Fibroblast of skin of left quadriceps (primary cell): ENCODE measurements around the gene UBE2V1.

Source experiments
- DNase-seq, 2 experiments: peaks; one replicate each; pipeline ENCODE4 v3.0.0-alpha.2; 2013; ENCODE audit warnings: low read depth in 2 of 2

Gene UBE2V1

GRCh38 chr20:50062006-50062838 lies 50.7 kb downstream of the UBE2V1 start:
- no peak for DNase-seq

GRCh38 chr20:50061151-50062005 lies 51.6 kb downstream of the UBE2V1 start:
- DNase-seq: no peak

- DNase-seq: no peak
Observed at GRCh38 chr20:50058662-50059402, 54.1 kb downstream of the UBE2V1 start.

- no peak for DNase-seq
Observed at GRCh38 chr20:50057714-50058053, 55.3 kb downstream of the UBE2V1 start.

GRCh38 chr20:50056951-50057713 lies 55.8 kb downstream of the UBE2V1 start:
- no peak for DNase-seq

DNA sequence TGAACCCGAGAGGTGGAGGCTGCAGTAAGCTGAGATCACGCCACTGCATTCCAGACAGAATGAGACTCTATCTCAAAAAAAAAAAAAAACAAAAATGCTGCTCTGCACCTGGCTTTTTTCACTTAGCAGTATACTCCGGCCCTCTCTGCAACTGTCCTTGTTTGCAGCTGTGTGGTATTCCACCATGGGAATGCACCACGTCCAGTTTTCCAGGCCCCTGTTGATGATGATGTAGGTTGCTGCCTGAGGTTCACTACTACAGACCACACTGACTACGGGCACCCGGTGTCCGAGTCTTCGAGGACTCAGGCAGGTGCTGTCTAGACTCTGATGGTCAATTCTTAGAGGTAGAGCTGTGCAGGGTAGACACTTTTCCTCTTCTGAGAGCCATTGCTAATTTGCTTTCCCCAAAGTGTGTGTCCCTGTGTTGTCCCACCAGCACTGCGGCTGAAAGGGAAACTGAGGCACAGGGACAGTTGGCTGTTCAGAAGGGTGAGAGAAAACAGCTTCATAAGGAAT lies 56.5 kb downstream of the UBE2V1 start:
- no peak for DNase-seq

DNA sequence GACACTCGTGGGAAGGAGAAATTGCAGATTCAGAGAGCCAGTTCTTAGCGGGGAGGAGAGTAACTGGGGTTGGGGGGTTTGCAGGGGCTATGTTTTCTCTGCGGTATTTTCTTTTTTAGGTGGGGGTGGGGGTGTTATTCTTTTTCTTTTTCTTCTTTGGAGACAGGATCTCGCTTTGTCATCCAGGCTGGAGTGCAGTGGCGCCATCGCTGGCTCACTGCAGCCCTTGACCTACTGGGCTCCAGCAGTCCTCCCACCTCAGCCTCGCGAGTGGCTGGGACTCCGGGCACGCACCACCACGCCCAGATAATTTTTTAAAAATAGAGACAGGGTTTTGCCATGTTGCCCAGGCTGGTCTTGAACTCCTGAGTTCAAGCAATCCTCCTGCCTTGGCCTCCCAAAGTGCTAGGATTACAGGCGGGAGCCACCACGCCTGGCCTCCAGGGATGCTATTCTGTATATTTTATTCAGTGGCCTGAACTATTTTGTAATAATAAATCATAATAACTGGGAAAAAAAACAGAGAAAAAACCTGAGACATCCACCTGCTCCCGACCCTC lies 57.3 kb downstream of the UBE2V1 start:
- no peak for DNase-seq

DNA sequence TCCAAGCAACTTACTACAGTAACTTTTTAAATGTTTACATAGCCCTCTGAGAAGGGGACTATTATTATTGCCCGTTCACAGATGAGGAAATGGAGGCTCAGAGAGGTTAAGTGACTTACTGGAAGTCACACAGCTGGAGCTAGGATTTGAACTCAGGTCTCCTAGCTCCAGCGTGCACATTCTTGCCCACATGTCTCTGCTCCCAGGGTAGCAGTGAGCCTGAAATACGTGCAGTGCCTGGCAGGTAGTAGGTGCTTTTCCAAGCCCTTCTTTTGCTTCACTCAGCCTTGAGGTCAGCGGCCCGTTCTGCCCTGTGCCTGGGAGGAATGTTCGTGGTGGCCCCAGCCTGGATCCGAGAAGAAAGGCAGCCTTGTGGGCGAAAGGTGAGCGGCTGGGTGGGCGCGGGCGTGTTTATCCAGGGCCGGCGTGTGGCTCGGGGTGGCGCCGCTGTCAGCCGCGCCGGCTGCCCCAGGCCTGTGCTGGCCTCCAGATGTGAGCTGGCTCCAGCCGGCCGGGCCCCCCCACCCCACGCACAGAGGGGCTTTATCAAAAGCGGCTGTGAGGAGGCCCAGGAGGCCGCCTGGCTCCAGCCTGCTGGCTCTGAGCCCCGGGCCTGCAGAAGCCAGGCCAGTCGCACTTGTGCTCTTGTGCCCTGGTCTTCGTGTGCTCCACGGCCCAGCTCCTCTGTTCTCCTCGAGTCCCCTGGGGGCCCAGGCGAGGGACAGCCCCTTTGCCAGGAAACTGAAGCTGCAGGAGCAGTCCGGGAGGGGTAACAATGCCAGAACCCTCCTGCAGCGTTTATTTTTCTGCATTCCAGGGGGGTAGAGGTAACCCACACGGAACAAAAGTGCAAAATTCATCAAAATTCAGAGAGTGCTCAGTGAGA lies 58.1 kb downstream of the UBE2V1 start:
- DNase-seq: no peak

DNA sequence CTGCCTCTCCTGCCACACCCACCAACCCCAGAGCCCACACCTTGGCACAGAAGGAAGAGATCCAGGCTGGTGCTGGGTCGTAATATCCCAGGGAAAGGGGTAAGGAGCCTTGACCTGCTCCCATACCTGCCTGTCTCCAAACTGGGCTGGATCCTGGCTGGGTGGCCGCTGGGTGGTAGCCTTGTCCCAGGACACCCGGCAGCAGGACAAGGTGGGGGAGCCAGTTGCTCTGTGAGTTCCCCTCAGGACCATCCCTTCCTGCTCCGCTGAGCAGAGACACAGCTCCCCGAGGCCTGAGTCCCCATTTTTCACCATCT lies 58.8 kb downstream of the UBE2V1 start:
- no peak for DNase-seq

DNA sequence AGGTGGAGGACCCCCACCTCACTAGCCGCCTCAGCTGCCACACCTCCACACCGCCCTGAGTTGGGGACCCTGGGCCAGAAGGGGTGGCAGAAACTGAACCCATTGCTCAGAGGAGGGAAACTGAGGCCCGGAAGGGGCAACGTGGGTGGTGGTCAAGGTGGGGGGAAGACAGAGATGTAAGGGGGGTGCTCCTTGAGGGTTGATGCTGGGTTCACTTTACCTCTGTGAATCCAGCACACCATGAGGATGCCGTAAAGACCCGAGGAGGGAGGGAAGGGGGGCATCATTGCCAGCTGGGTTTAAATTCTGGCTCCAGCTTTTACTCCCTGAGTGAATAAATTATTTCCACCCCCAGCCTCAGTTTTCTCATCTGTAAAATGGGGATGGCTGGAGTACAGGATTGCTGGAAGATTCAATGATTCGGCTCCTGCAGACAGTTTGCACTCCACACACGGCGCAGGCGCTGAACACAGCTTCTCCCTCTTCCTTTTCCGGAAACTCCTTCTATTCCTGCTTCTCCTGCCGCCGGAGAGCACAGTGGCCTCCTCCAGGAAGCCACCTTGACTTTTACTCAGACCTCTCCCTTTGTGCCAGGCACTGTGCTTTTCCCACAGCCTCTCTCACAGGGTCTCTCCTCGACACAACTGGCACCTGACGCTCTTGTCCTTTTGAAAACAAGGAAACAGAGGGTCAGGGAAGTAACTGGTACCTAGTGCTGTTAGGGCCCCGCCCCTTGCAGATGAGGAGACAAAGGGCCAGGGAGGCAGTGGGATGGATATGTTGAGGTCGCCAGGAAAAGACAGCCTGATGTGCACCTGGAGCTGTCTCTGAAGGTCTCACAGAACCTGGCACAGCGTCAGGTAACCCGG lies 59.4 kb downstream of the UBE2V1 start:
- no peak for DNase-seq

DNA sequence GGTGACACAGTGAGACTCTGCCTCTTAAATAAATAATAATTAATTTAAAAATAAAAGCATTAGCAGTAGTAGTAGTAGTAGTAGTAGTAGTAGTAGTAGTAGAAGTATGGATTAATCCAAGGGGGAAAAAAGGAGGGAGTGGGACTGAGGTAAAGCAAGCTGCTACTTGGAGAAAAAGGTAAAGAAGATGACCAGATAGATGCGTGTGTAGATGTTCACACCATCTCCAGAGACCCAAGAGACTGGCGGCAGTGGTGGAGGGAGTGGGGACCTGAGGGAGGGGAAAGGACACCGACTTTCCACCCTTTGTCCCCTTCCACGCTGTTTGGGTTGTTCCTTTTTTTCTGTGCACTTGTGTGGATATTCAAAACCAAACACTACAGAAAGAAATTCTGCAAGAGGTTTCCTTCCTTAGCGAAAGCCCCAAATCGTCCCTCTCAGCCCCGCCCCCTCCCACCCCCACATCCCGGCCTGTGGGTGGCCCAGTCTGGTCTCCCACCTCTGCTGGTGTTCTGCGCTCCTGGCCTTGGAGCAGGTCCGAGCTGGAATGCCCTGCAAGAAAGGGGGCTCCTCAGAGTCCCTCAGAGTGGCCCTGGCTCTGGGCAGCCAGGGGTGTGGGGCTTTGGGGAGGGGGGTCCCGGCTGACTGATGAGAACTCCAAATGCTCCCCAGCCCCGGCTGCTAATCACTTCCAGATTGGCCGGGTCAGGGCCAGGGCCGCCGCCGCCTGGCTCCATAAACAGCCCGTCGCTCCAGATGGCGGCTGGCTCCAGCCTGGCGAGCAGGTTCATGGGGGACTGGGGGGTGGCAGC lies 60.2 kb downstream of the UBE2V1 start:
- no peak for DNase-seq

DNA sequence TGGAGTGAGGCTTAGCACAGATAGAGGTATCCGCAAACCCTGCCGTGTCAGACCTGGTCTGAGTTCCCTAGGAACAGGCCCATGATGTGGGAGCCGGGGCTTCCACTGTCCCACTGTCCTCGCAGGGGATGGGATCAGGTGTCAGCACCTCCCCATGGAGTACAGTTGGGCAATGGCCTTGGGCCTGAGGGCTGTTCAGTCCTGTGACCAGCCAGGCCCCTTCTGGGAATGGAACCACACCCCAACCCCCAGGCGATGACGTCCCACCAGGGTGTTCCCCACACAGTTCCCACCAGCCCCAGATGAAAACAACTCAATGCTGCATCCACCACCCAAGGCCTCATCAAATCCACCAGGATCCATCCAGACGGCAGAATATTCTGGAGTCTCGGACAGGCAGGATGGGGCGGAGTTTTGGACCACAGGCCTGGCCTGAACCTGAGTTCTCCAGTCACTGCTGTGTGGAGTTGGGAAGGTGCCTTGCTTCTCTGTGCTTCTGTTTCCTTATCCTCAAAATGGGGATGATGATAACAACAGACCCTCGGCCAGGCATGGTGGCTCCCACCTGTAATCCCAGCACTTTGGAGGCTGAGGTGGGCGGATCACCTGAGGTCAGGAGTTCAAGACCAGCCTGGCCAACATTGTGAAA lies 62.2 kb downstream of the UBE2V1 start:
- no peak for DNase-seq

- no peak for DNase-seq
Observed at GRCh38 chr20:50050214-50050613, 62.7 kb downstream of the UBE2V1 start.

GRCh38 chr20:50049442-50050026 lies 63.4 kb downstream of the UBE2V1 start:
- DNase-seq: no peak

DNA sequence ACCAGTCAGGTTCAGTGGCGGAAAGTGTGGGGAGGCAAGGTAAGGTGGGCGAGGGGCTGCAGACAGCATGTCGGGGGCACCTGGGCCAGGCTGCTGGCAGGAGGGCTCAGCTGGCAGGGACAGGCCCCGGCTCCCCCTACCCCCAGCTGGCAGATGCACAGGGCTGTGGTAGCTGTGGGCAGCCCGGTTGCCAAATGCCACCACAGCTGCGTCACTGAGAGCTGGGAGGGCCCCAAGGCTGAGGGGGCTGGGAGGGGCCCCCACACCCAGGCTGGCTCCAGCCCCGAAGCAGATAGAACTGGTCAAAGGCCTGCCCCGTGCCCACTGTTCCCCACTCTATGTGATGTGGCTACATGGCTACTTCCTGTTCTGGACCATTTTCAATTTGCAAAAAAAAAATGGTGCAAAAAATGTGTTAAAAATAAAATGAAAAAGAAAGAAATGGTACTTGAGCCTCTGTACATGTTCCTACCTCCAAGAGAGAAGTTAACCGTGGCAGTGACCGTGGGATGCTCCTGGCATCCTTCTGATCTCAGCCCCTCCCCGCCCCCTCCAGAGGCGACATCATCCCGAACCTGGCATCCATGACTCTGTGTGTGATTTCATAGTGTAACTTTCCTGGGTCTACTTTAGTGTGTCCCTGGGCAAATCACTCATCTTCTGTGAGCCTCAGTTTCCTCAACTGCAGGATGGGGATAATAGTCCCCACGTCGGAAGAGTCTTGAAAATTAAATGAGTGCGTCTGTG lies 64.4 kb downstream of the UBE2V1 start:
- DNase-seq: no peak

- DNase-seq: no peak
Observed at GRCh38 chr20:50044353-50044960, 68.5 kb downstream of the UBE2V1 start.
